Central memory CD8-positive, alpha-beta T cell (primary cell): ENCODE results near the gene SIX5.

Experiments used
- ATAC-seq: fragments of 150-1000 bp; cut with Tn5 transposase; replicated peaks from 2 replicates; pipeline ENCODE4 v1.10.0; 2022; ENCODE audit warnings: mild to moderate bottlenecking, moderate FRiP score, moderate number of reproducible peaks; ENCODE audit not compliant: poor library complexity, severe bottlenecking; ENCODE audit errors: extremely low read depth
- DNase-seq, 2 donors: peaks; one replicate each; pipeline ENCODE4 v3.0.0; 2021; ENCODE audit warnings: low spot score in 2 of 2
- H3K27ac Mint-ChIP-seq: one replicate; pipeline ENCODE4 v1.8.0; 2022; ENCODE audit warnings: low read depth, mild to moderate bottlenecking, moderate library complexity, mixed read lengths
- H3K27me3 Mint-ChIP-seq: one replicate; pipeline ENCODE4 v1.8.0; 2022; ENCODE audit warnings: mixed read lengths
- H3K36me3 Mint-ChIP-seq: one replicate; pipeline ENCODE4 v1.8.0; 2022; ENCODE audit warnings: mild to moderate bottlenecking, moderate library complexity, mixed read lengths; ENCODE audit not compliant: insufficient read depth
- H3K4me1 Mint-ChIP-seq: one replicate; pipeline ENCODE4 v1.8.0; 2022; ENCODE audit warnings: mixed read lengths
- H3K4me3 Mint-ChIP-seq: one replicate; pipeline ENCODE4 v1.8.0; 2022; ENCODE audit warnings: mild to moderate bottlenecking, moderate library complexity, mixed read lengths
- H3K9me3 Mint-ChIP-seq: one replicate; pipeline ENCODE4 v1.8.0; 2022; ENCODE audit warnings: mixed read lengths

The SIX5 gene

GRCh38 chr19:45779231-45780145, 10.4 kb upstream of the SIX5 start:
- Mint-ChIP-seq H3K9me3 (no peaks in the 10 kb centered on the region), H3K4me1 (peaks cover 27% of the 10 kb centered on the region), H3K36me3 (peaks cover 7% of the 10 kb centered on the region), H3K4me3 (peak overlapping the region; percentile 72), H3K27ac (peak overlapping the region; percentile 36), H3K27me3 (peaks cover 9% of the 10 kb centered on the region)
- ATAC-seq = peak; percentile 79
- peak; percentile 68 to 76 for DNase-seq

- H3K36me3 Mint-ChIP-seq = peaks cover 6% of the 10 kb centered on the region
- H3K27me3 Mint-ChIP-seq = peaks cover 9% of the 10 kb centered on the region
- no peaks in the 10 kb centered on the region for H3K9me3 Mint-ChIP-seq
- no peak overlapping the region for H3K27ac Mint-ChIP-seq
- DNase-seq = no peak
- no peak for ATAC-seq
- no peak overlapping the region for H3K4me3 Mint-ChIP-seq
- peaks cover 27% of the 10 kb centered on the region for H3K4me1 Mint-ChIP-seq
Observed at GRCh38 chr19:45778010-45778661, 9.1 kb upstream of the SIX5 start.

- DNase-seq (no peak), ATAC-seq (no peak)
- peaks cover 27% of the 10 kb centered on the region for H3K4me1 Mint-ChIP-seq
- no peaks in the 10 kb centered on the region for H3K9me3 Mint-ChIP-seq
- no peak overlapping the region for H3K27ac Mint-ChIP-seq
- no peak overlapping the region for H3K4me3 Mint-ChIP-seq
- H3K27me3 Mint-ChIP-seq = peaks cover 9% of the 10 kb centered on the region
- H3K36me3 Mint-ChIP-seq = peaks cover 10% of the 10 kb centered on the region
Observed at GRCh38 chr19:45777395-45777961, 8.4 kb upstream of the SIX5 start.

- DNase-seq = no peak
- H3K27ac Mint-ChIP-seq = no peak overlapping the region
- peaks cover 29% of the 10 kb centered on the region for H3K4me1 Mint-ChIP-seq
- H3K9me3 Mint-ChIP-seq = no peaks in the 10 kb centered on the region
- peaks cover 18% of the 10 kb centered on the region for H3K36me3 Mint-ChIP-seq
- no peak overlapping the region for H3K4me3 Mint-ChIP-seq
- peaks cover 9% of the 10 kb centered on the region for H3K27me3 Mint-ChIP-seq
- ATAC-seq = no peak
Observed at GRCh38 chr19:45774765-45775164, 5.7 kb upstream of the SIX5 start.

GRCh38 chr19:45773384-45773783, 4.3 kb upstream of the SIX5 start:
- no peaks in the 10 kb centered on the region for H3K9me3 Mint-ChIP-seq
- H3K27ac Mint-ChIP-seq = no peak overlapping the region
- ATAC-seq = no peak
- no peak for DNase-seq
- peaks cover 28% of the 10 kb centered on the region for H3K36me3 Mint-ChIP-seq
- peaks cover 24% of the 10 kb centered on the region for H3K4me1 Mint-ChIP-seq
- no peak overlapping the region for H3K4me3 Mint-ChIP-seq
- no peaks in the 10 kb centered on the region for H3K27me3 Mint-ChIP-seq

- Mint-ChIP-seq H3K4me1 (peaks cover 23% of the 10 kb centered on the region), H3K27me3 (no peaks in the 10 kb centered on the region), H3K4me3 (no peak overlapping the region), H3K36me3 (peaks cover 28% of the 10 kb centered on the region), H3K27ac (no peak overlapping the region), H3K9me3 (no peaks in the 10 kb centered on the region)
- DNase-seq (no peak), ATAC-seq (no peak)
Observed at GRCh38 chr19:45772912-45773311, 3.9 kb upstream of the SIX5 start.

GRCh38 chr19:45772130-45772840, 3.2 kb upstream of the SIX5 start:
- Mint-ChIP-seq H3K9me3 (no peaks in the 10 kb centered on the region), H3K36me3 (peaks cover 29% of the 10 kb centered on the region), H3K27me3 (no peaks in the 10 kb centered on the region), H3K4me1 (peaks cover 23% of the 10 kb centered on the region), H3K27ac (peak overlapping the region; percentile 48), H3K4me3 (no peak overlapping the region)
- DNase-seq (no peak), ATAC-seq (no peak)

GRCh38 chr19:45771311-45771933, 2.4 kb upstream of the SIX5 start:
- H3K4me3 Mint-ChIP-seq = peak overlapping the region; percentile 86
- peaks cover 23% of the 10 kb centered on the region for H3K4me1 Mint-ChIP-seq
- H3K27ac Mint-ChIP-seq = no peak overlapping the region
- peaks cover 31% of the 10 kb centered on the region for H3K36me3 Mint-ChIP-seq
- H3K27me3 Mint-ChIP-seq = no peaks in the 10 kb centered on the region
- H3K9me3 Mint-ChIP-seq = no peaks in the 10 kb centered on the region
- ATAC-seq (no peak), DNase-seq (no peak)

- H3K36me3 Mint-ChIP-seq = peaks cover 31% of the 10 kb centered on the region
- peak overlapping the region; percentile 86 for H3K4me3 Mint-ChIP-seq
- H3K9me3 Mint-ChIP-seq = no peaks in the 10 kb centered on the region
- DNase-seq = peak; percentile 85 to 87
- peak; percentile 75 for ATAC-seq
- no peaks in the 10 kb centered on the region for H3K27me3 Mint-ChIP-seq
- peaks cover 23% of the 10 kb centered on the region for H3K4me1 Mint-ChIP-seq
- peak overlapping the region; percentile 79 for H3K27ac Mint-ChIP-seq
Observed at GRCh38 chr19:45770192-45771101, 1.4 kb upstream of the SIX5 start.

GRCh38 chr19:45769821-45770191, 754 bp upstream of the SIX5 start:
- peak; percentile 68 for ATAC-seq
- H3K4me1 Mint-ChIP-seq = peaks cover 23% of the 10 kb centered on the region
- DNase-seq = peak; percentile 62 to 71
- peaks cover 4% of the 10 kb centered on the region for H3K27me3 Mint-ChIP-seq
- peaks cover 30% of the 10 kb centered on the region for H3K36me3 Mint-ChIP-seq
- H3K27ac Mint-ChIP-seq = peak overlapping the region; percentile 79
- H3K9me3 Mint-ChIP-seq = no peaks in the 10 kb centered on the region
- peak overlapping the region; percentile 86 for H3K4me3 Mint-ChIP-seq

- Mint-ChIP-seq H3K4me3 (peak overlapping the region; percentile 86), H3K36me3 (peaks cover 31% of the 10 kb centered on the region), H3K9me3 (no peaks in the 10 kb centered on the region), H3K27ac (peak overlapping the region; percentile 79), H3K4me1 (peaks cover 23% of the 10 kb centered on the region), H3K27me3 (peaks cover 8% of the 10 kb centered on the region)
- DNase-seq (no peak), ATAC-seq (no peak)
Observed at GRCh38 chr19:45768655-45768983, 433 bp downstream of the SIX5 start.
